Stomach (tissue), 9 donors: ENCODE data around the gene WDR53. TPM values are rescaled to one million over a fixed set of nuclear protein-coding genes. Genes with fewer than 3 reads are reported as not detected.
A peak's percentile ranks its signal among the peaks of the same experiment; 100 is the strongest.

ENCODE experiments used
- DNase-seq, 2 donors: peaks; one replicate each; pipeline versions ENCODE4 v3.0.0 to v3.0.0-alpha.2; 2013 to 2019
- H3K27ac ChIP-seq, 5 donors: fragments of 200-600 bp in 4 of 5; sonication (generic) in 4 of 5; one replicate each; pipeline ENCODE4 v1.5.1; 2013 to 2019; ENCODE audit warnings: mild to moderate bottlenecking in 1 of 5, moderate library complexity in 1 of 5
- H3K27me3 ChIP-seq, 3 donors: fragments of 200-600 bp; sonication (generic); one replicate each; pipeline ENCODE4 v1.5.1; 2017 to 2019; ENCODE audit warnings: mixed run types in 1 of 3
- H3K36me3 ChIP-seq, 4 donors: fragments of 200-600 bp; sonication (generic); 1 replicate in 3 of 4; 2 replicates in 1 of 4; pipeline ENCODE4 v1.5.1; 2016 to 2019
- H3K4me1 ChIP-seq, 4 donors: fragments of 200-600 bp; sonication (generic); one replicate each; pipeline ENCODE4 v1.5.1; 2016 to 2019
- H3K4me3 ChIP-seq, 4 donors: fragments of 200-600 bp; sonication (generic) in 3 of 4; one replicate each; pipeline ENCODE4 v1.5.1; 2016 to 2019; ENCODE audit warnings: mild to moderate bottlenecking in 1 of 4
- H3K9me3 ChIP-seq, 4 donors: fragments of 200-600 bp; sonication (generic); one replicate each; pipeline ENCODE4 v1.5.1; 2016 to 2019
- EP300 ChIP-seq: sonication (generic); formaldehyde crosslinking; IDR thresholded peaks from one replicate; pipeline ENCODE4 v1.6.1; 2017; ENCODE audit warnings: antibody characterized with exemption
- POLR2A ChIP-seq, 4 donors: fragments of 450-650 bp; IDR thresholded peaks; one replicate each; pipeline ENCODE4 v1.6.1; 2016; ENCODE audit warnings: antibody characterized with exemption in 4 of 4, control low read depth in 2 of 4, mild to moderate bottlenecking in 1 of 4, moderate library complexity in 1 of 4
- POLR2AphosphoS5 ChIP-seq, 3 donors: sonication (generic); formaldehyde crosslinking; IDR thresholded peaks; one replicate each; pipeline ENCODE4 v1.6.1; 2016; ENCODE audit warnings: antibody characterized with exemption in 3 of 3
- WGBS, 5 donors: extraction: QIAGEN DNeasy Blood & Tissue Kit in 3 of 5; methylation state at CpG; one replicate each; pipeline versions ENCODE4 v1.1.5 to v1.1.7; 2013 to 2018; 5-methylcytosine and 5-hydroxymethylcytosine counted together
- intact Hi-C: fragments of 100-400 bp; cut with DNase I; formaldehyde crosslinking; loops from one replicate; pipeline ENCODE4 v1.15.1; 2023; ENCODE audit warnings: low total_unique reads
- polyA plus RNA-seq, 3 donors: library from polyadenylated mRNA; stranded (reverse); fragments of 200-250 nt; gene quantifications; one replicate each; pipeline ENCODE4 v1.2.3, GENCODE V29; 2013
- total RNA-seq, 5 donors: library from RNA; depleted of rRNA; stranded (reverse); fragments of >200 nt; gene quantifications; one replicate each; pipeline versions ENCODE4 v1.1.0 to v1.2.3, GENCODE V29; 2014 to 2016
- TF ChIP-seq, protein P1 (sequence below), 7 experiments: fragments of 450-650 bp in 4 of 7; fragments of 200-600 bp in 3 of 7; sonication (generic) in 3 of 7; IDR thresholded peaks; one replicate each; pipeline ENCODE4 v1.5.1; 2016 to 2019; ENCODE audit warnings: antibody characterized with exemption in 7 of 7, control low read depth in 2 of 7, mild to moderate bottlenecking in 1 of 7
- donor health status: healthy with polysubstance abuse.
- donor health status: Bipolar disorder and iron deficiency.
- donor health status: healthy.

The WDR53 gene
- total and polyA plus RNA-seq, 8 donors, result 1.8 to 13.4 (median 6.9) TPM; not detected in 2

DNA sequence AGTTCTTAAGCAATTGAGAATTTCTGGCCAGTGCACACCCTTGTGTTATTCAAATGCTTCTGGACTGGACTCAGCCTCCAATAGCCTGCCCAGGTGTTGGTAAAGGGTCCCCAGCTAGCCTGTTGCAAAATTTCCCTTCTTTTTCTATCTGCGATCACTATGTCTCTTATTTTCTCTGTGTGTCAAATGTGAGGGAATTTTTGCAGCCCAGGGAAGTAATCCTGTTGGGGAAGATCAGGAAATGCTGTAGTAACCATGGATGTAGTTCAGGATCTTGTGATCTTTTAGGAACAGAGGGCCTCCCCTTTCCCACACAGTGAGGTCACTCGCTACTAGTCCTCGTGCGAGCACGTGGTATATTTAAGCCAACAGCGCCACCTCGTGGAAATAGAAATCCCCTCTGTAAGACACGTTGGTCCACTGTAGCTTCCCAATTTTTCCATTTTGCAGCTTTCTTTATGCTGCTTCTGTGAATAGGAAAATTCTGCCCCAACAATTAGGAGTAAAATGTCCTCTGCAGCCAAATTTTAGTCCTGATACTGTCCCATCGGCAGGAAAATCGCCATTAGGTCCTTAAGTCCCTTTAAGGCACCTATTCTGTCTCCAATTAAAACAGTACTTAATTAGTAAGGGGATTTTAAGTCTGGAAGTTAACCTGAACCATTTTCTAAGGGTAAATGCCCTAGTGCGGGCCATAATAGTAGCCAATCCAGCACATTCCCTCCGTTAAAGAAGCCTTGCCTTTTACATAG, 49.2 kb downstream of the WDR53 start:
- Histone ChIP-seq H3K4me1 (no peaks in the 10 kb centered on the region), H3K4me3 (no peak overlapping the region), H3K27ac (no peak overlapping the region), H3K36me3 (no peaks in the 10 kb centered on the region), H3K9me3 (peaks cover 14 to 62% (median 45%) of the 10 kb centered on the region in 4 donors), H3K27me3 (no peaks in the 10 kb centered on the region)
- no peak for TF ChIP-seq POLR2A (IDR thresholded peaks at IDR 0.05)
- TF ChIP-seq, protein P1, sequence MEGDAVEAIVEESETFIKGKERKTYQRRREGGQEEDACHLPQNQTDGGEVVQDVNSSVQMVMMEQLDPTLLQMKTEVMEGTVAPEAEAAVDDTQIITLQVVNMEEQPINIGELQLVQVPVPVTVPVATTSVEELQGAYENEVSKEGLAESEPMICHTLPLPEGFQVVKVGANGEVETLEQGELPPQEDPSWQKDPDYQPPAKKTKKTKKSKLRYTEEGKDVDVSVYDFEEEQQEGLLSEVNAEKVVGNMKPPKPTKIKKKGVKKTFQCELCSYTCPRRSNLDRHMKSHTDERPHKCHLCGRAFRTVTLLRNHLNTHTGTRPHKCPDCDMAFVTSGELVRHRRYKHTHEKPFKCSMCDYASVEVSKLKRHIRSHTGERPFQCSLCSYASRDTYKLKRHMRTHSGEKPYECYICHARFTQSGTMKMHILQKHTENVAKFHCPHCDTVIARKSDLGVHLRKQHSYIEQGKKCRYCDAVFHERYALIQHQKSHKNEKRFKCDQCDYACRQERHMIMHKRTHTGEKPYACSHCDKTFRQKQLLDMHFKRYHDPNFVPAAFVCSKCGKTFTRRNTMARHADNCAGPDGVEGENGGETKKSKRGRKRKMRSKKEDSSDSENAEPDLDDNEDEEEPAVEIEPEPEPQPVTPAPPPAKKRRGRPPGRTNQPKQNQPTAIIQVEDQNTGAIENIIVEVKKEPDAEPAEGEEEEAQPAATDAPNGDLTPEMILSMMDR (IDR thresholded peaks at IDR 0.05), result peak in 3 of 7 experiments; percentile 21 to 47 (median 40)
- intact Hi-C loops, result loop anchor here (10.0 kb wide), 1 partner anchor 264 kb away; no protein-coding TSS in a partner anchor
- 38 to 57% (median 46%) methylated on average over 12 of the region's 12 CpGs for whole genome bisulfite sequencing, 5 donors
- DNase-seq, result peak; percentile 40 to 67

GRCh38 chr3:196517919-196518318, 50.4 kb downstream of the WDR53 start:
- Histone ChIP-seq H3K4me1 (no peaks in the 10 kb centered on the region), H3K4me3 (no peak overlapping the region), H3K27me3 (no peaks in the 10 kb centered on the region), H3K27ac (no peak overlapping the region), H3K9me3 (peaks cover 14 to 62% (median 45%) of the 10 kb centered on the region in 4 donors), H3K36me3 (no peaks in the 10 kb centered on the region)
- intact Hi-C loops, result loop anchor here (10.0 kb wide), 1 partner anchor 263 kb away; no protein-coding TSS in a partner anchor
- peak in 1 of 2 donors; percentile 38 for DNase-seq
- 55 to 69% (median 64%) methylated on average over 2 of the region's 2 CpGs for WGBS, 5 donors
- no peak for TF ChIP-seq POLR2AphosphoS5 (IDR thresholded peaks at IDR 0.05)
- no peak for TF ChIP-seq POLR2A (IDR thresholded peaks at IDR 0.05)
- TF ChIP-seq, protein P1 (IDR thresholded peaks at IDR 0.05), result no peak
- no peak for TF ChIP-seq EP300

DNA sequence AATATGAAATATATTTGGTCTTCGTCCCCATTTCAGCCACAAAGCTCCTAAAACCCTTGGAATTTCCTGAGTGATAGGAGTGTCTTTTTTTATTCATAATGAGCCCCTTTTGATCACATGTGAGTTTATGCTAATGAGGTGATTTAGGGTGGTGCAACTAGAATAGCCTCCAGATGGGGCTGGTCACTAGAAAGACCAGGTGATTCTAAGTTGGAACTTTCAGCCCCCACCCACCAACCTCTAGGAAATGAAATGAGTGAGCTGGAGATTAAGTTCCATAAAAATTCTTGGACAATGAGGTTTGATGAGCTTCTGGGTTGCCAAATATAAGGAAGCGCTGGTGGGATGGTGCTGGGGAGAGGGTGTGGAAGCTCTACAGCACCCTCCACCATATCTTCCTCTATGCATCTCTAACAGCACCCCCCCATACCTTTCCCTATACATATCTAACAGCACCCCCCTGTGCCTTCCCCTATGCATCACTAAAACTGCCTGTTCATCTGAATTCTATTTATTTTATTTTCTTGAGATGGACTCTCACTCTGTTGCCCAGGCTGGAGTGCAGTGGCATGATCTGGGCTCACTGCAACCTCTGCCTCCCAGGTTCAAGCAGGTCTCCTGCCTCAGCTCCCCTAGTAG, 51.1 kb downstream of the WDR53 start:
- H3K4me1 ChIP-seq, result no peaks in the 10 kb centered on the region
- H3K4me3 ChIP-seq, result no peak overlapping the region
- no peaks in the 10 kb centered on the region for H3K27me3 ChIP-seq
- peaks cover 14 to 56% (median 44%) of the 10 kb centered on the region in 4 donors for H3K9me3 ChIP-seq
- intact Hi-C loops, result loop anchor here (10.0 kb wide), 1 partner anchor 262 kb away; no protein-coding TSS in a partner anchor
- no peak overlapping the region for H3K27ac ChIP-seq
- TF ChIP-seq EP300, result no peak
- TF ChIP-seq, protein P1 (IDR thresholded peaks at IDR 0.05), result no peak
- TF ChIP-seq POLR2A (IDR thresholded peaks at IDR 0.05), result no peak
- TF ChIP-seq POLR2AphosphoS5 (IDR thresholded peaks at IDR 0.05), result no peak
- no peak for DNase-seq
- 78 to 93% (median 91%) methylated on average over 2 of the region's 2 CpGs for WGBS, 5 donors
- H3K36me3 ChIP-seq, result no peaks in the 10 kb centered on the region

GRCh38 chr3:196514913-196515621, 53.3 kb downstream of the WDR53 start, which contains the start of gene SMCO1:
Gene SMCO1 (minus strand): TSS chr3:196515346. CDS start chr3:196515209, 137 bp downstream.
- no peak for DNase-seq
- TF ChIP-seq, protein P1 (IDR thresholded peaks at IDR 0.05), result no peak
- TF ChIP-seq EP300, result no peak
- no peak for TF ChIP-seq POLR2A (IDR thresholded peaks at IDR 0.05)
- no peak for TF ChIP-seq POLR2AphosphoS5 (IDR thresholded peaks at IDR 0.05)
- Histone ChIP-seq H3K27me3 (no peaks in the 10 kb centered on the region), H3K4me3 (no peak within 1 kb of the TSS), H3K27ac (no peak within 1 kb of the TSS), H3K9me3 (peaks cover 10 to 35% (median 29%) of the 10 kb centered on the region in 4 donors), H3K36me3 (no peaks in the 10 kb centered on the region), H3K4me1 (no peaks in the 10 kb centered on the region)
- intact Hi-C loops, result loop anchor here (10.0 kb wide), 1 partner anchor 260 kb away; no protein-coding TSS in a partner anchor
- WGBS, 5 donors, result 75 to 85% (median 78%) methylated on average over 10 of the region's 10 CpGs
